K562 (cell line): Measurements from ENCODE around the gene NBEAL2. TPM values are rescaled to one million over a fixed set of nuclear protein-coding genes. Genes with fewer than 3 reads are reported as not detected.

Experiments used
- CEBPZ ChIP-seq: fragments of 150-350 bp; IDR thresholded peaks from 2 replicates; pipeline ENCODE4 v1.6.1; 2014; ENCODE audit warnings: low read depth, mild to moderate bottlenecking, low read length, borderline replicate concordance
- DDX20 ChIP-seq: fragments of 450-650 bp; IDR thresholded peaks from 2 replicates; pipeline ENCODE4 v1.6.1; 2016; ENCODE audit warnings: missing genetic modification characterization, low read depth, mild to moderate bottlenecking, missing compliant biosample characterization, moderate library complexity
- ESRRA ChIP-seq: fragments of 450-650 bp; IDR thresholded peaks from 2 replicates; pipeline ENCODE4 v1.6.1; 2014; ENCODE audit warnings: low read depth, mild to moderate bottlenecking, moderate library complexity, borderline replicate concordance
- FOS ChIP-seq: IDR thresholded peaks from 3 replicates; pipeline ENCODE4 v1.6.1; 2011; ENCODE audit not compliant: insufficient read length; ENCODE audit errors: extremely low read depth
- GABPB2 ChIP-seq: fragments of 250-450 bp; sonication (Bioruptor Pico); conservative IDR thresholded peaks from 2 replicates; pipeline ENCODE4 v1.5.1; 2021; ENCODE audit warnings: mild to moderate bottlenecking
- KAT7 ChIP-seq: sonication (generic); formaldehyde crosslinking; IDR thresholded peaks from 2 replicates; pipeline ENCODE4 v1.8.0; 2022; ENCODE audit warnings: missing genetic modification reagents, mild to moderate bottlenecking, borderline replicate concordance
- KHSRP ChIP-seq: fragments of 450-650 bp; IDR thresholded peaks from 2 replicates; pipeline ENCODE4 v1.6.1; 2017
- TEAD4 ChIP-seq, 2 experiments: sonication (generic) in 1 of 2; formaldehyde crosslinking in 1 of 2; IDR thresholded peaks; 2 replicates each; pipeline versions ENCODE4 v1.6.1 to v1.8.0; 2012 to 2022; ENCODE audit warnings: borderline replicate concordance in 1 of 2, inconsistent platforms in 1 of 2, low read length in 1 of 2, mild to moderate bottlenecking in 1 of 2, missing genetic modification reagents in 1 of 2
- THAP12 ChIP-seq: fragments of 250-450 bp; sonication (Bioruptor Pico); IDR thresholded peaks from 2 replicates; pipeline ENCODE4 v1.9.0; 2021; ENCODE audit warnings: mild to moderate bottlenecking, inconsistent platforms
- ZFPM2 ChIP-seq: fragments of 250-450 bp; sonication (Bioruptor Pico); IDR thresholded peaks from 2 replicates; pipeline ENCODE4 v1.5.1; 2022; ENCODE audit warnings: mild to moderate bottlenecking
- ZKSCAN3 ChIP-seq: fragments of 250-450 bp; sonication (Bioruptor Pico); IDR thresholded peaks from 2 replicates; pipeline ENCODE4 v1.4.0; 2020
- polyA plus RNA-seq, 8 experiments: library from polyadenylated mRNA; depleted of rRNA in 4 of 8; stranded (reverse) in 5 of 8; unstranded in 3 of 8; fragments of >200 nt; fragmentation: Nextera tagmentation in 2 of 8; fragmentation: Illumina TruSeq in 1 of 8; extraction: Ambion mirVana in 2 of 8; extraction: Trizol in 1 of 8; gene quantifications; 2 replicates each; pipeline versions ENCODE4 v1.2.1 to v1.2.3, GENCODE V29; 2011 to 2014; ENCODE audit warnings: inconsistent platforms in 1 of 8, missing spikeins in 1 of 8
- total RNA-seq, 7 experiments: library from RNA; depleted of rRNA in 6 of 7; stranded (reverse); fragments of >200 nt in 6 of 7; fragmentation: Illumina TruSeq in 2 of 7; extraction: Trizol in 2 of 7; gene quantifications; 2 replicates each; pipeline versions ENCODE4 v1.2.1 to v1.2.3, GENCODE V29; 2011 to 2021; ENCODE audit warnings: low replicate concordance in 1 of 7
- TF ChIP-seq, protein P1 (sequence below), 2 experiments: fragments of 450-650 bp; formaldehyde crosslinking in 1 of 2; IDR thresholded peaks; 2 replicates each; pipeline versions ENCODE4 v1.4.0 to v1.6.1; 2014 to 2020; ENCODE audit warnings: mild to moderate bottlenecking in 2 of 2, borderline replicate concordance in 1 of 2, low read depth in 1 of 2

The NBEAL2 gene
- total and polyA plus RNA-seq, 9 of the 15 experiments (the other 6 are each of a cell fraction or from before 2014, with no cell fraction given): 0.06 to 114 (median 29.6) TPM

DNA sequence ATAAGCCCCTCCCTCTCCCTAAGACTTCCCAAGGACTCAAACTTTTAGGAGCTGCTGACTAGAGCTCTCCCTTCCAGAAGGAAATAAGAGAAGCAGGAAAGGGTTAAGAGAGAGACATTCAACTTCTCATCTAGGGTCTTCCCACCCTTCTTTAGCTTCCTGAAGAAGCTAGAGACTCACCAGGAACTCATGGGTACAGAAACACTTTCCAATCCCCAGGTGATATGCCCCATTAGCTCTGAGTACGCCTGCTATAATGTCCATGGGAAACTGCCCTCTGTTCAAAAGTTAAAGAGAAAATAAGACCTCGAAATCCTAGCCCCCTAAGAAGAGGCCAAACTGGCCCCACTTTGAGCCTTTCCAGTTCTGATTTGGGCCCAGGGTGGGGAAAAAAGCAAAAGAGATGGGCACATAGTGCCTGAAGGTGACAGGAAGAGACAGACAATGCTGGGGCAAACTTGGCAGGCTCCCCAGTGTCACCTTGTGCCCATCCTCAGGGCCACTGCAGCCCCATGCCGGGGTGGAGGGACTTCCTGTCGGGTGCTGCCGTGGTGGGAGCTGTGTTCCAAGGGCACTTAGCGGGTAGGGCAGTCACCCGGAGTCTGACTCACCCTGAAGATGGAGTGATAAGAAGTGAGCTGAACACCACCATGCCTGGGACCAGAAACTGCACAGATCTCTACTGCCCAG is 32.5 kb upstream of the NBEAL2 start (continued):
- TF ChIP-seq CEBPZ: no peak
- TF ChIP-seq DDX20 (tag): no peak
- no peak for TF ChIP-seq GABPB2 (CRISPR knock-in tag)
- TF ChIP-seq ZKSCAN3: no peak
- no peak for TF ChIP-seq TEAD4 (IDR thresholded peaks at IDR 0.05; ENCODE audit: low read length)
- peak; percentile 36; the same call in 1 of the 2 replicates for TF ChIP-seq TEAD4 (CRISPR knock-in tag; IDR thresholded peaks at IDR 0.05; ENCODE audit: borderline replicate concordance)
- TF ChIP-seq FOS: peak; percentile 75
- no peak for TF ChIP-seq KHSRP
- TF ChIP-seq KAT7 (CRISPR knock-in tag): 0 out of 2 replicates have a peak, but pooled peaks have one; percentile 50
- TF ChIP-seq, protein P1, sequence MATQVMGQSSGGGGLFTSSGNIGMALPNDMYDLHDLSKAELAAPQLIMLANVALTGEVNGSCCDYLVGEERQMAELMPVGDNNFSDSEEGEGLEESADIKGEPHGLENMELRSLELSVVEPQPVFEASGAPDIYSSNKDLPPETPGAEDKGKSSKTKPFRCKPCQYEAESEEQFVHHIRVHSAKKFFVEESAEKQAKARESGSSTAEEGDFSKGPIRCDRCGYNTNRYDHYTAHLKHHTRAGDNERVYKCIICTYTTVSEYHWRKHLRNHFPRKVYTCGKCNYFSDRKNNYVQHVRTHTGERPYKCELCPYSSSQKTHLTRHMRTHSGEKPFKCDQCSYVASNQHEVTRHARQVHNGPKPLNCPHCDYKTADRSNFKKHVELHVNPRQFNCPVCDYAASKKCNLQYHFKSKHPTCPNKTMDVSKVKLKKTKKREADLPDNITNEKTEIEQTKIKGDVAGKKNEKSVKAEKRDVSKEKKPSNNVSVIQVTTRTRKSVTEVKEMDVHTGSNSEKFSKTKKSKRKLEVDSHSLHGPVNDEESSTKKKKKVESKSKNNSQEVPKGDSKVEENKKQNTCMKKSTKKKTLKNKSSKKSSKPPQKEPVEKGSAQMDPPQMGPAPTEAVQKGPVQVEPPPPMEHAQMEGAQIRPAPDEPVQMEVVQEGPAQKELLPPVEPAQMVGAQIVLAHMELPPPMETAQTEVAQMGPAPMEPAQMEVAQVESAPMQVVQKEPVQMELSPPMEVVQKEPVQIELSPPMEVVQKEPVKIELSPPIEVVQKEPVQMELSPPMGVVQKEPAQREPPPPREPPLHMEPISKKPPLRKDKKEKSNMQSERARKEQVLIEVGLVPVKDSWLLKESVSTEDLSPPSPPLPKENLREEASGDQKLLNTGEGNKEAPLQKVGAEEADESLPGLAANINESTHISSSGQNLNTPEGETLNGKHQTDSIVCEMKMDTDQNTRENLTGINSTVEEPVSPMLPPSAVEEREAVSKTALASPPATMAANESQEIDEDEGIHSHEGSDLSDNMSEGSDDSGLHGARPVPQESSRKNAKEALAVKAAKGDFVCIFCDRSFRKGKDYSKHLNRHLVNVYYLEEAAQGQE (IDR thresholded peaks at IDR 0.05; ENCODE audit: borderline replicate concordance): no peak
- TF ChIP-seq, protein P1 (CRISPR knock-in tag; IDR thresholded peaks at IDR 0.05; ENCODE audit: low read depth): 0 out of 2 replicates have a peak, but pooled peaks have one; percentile 31
- peak; percentile 86 for TF ChIP-seq ESRRA
- TF ChIP-seq THAP12: no peak
- no peak for TF ChIP-seq ZFPM2
